Adrenal gland (tissue), 5 donors: ENCODE results near the gene FUT7.

Experiments
- CTCF ChIP-seq, 6 experiments: fragments of 450-650 bp in 4 of 6; fragments of 200-600 bp in 2 of 6; sonication (generic) in 1 of 6; IDR thresholded peaks; 1 replicate in 5 of 6; 2 replicates in 1 of 6; pipeline versions ENCODE4 v1.5.1 to v1.8.0; 2016 to 2021; ENCODE audit warnings: antibody characterized with exemption in 6 of 6, mild to moderate bottlenecking in 2 of 6, moderate library complexity in 1 of 6
- POLR2A ChIP-seq, 2 donors: fragments of 450-650 bp; IDR thresholded peaks; one replicate each; pipeline ENCODE4 v1.6.1; 2017; ENCODE audit warnings: antibody characterized with exemption in 2 of 2, mild to moderate bottlenecking in 2 of 2, moderate library complexity in 1 of 2
- donor health status: DM: no; HTN: no; CAD: no.

- TF ChIP-seq CTCF (IDR thresholded peaks at IDR 0.05) (no peak), POLR2A (IDR thresholded peaks at IDR 0.05) (no peak)
Measured at GRCh38 chr9:137007108-137007815, 24.6 kb downstream of the FUT7 start.
